HL-60 (cell line): ENCODE data around the gene EHBP1L1.
"Not testable (repeated sequence)": the region's sequence is repeated elsewhere in the genome, so short reads cannot be mapped to it uniquely, and the experiment has no call there.

Experiments
- DNase-seq, 2 experiments: peaks; one replicate each; pipeline ENCODE4 v3.0.0-alpha.2; 2010 to 2020; ENCODE audit warnings: low read depth in 1 of 2, low spot score in 1 of 2
- H3K27ac ChIP-seq: fragments of 250-450 bp; sonication (Bioruptor Pico); replicated peaks from 2 replicates; pipeline ENCODE4 v1.5.1; 2020; ENCODE audit warnings: mild to moderate bottlenecking, moderate library complexity
- H3K27me3 ChIP-seq: fragments of 250-450 bp; sonication (Bioruptor Pico); 2 replicates; pipeline ENCODE4 v1.5.1; 2021; ENCODE audit warnings: mild to moderate bottlenecking, moderate library complexity; ENCODE audit not compliant: insufficient read depth, poor library complexity, severe bottlenecking
- H3K4me3 ChIP-seq: replicated peaks from 2 replicates; pipeline ENCODE4 v1.5.1; 2011; ENCODE audit warnings: mild to moderate bottlenecking, control low read depth, low read length; ENCODE audit not compliant: insufficient read depth
- CTCF ChIP-seq: IDR thresholded peaks from one replicate; pipeline ENCODE4 v1.5.1; 2011; ENCODE audit warnings: low read length, control low read depth, inconsistent platforms; ENCODE audit not compliant: insufficient read depth
- GABPA ChIP-seq: IDR thresholded peaks from 2 replicates; pipeline ENCODE4 v1.6.1; 2012; ENCODE audit warnings: low read depth
- POLR2AphosphoS5 ChIP-seq: IDR thresholded peaks from 2 replicates; pipeline ENCODE4 v1.6.1; 2012; ENCODE audit warnings: low read depth
- REST ChIP-seq: IDR thresholded peaks from 2 replicates; pipeline ENCODE4 v1.6.1; 2012; ENCODE audit warnings: low read depth; ENCODE audit not compliant: insufficient replicate concordance
- SPI1 ChIP-seq: IDR thresholded peaks from 2 replicates; pipeline ENCODE4 v1.6.1; 2012; ENCODE audit warnings: low read depth, mild to moderate bottlenecking, borderline replicate concordance

The EHBP1L1 gene

GRCh38 chr11:65562788-65563187, 13.1 kb upstream of the EHBP1L1 start:
- DNase-seq = no peak
- H3K4me3 ChIP-seq = no peak overlapping the region
- TF ChIP-seq CTCF (no peak), POLR2AphosphoS5 (no peak), SPI1 (no peak), GABPA (no peak), REST (no peak)
- no peak overlapping the region for H3K27ac ChIP-seq
- no peaks in the 10 kb centered on the region for H3K27me3 ChIP-seq

GRCh38 chr11:65563601-65564000, 12.3 kb upstream of the EHBP1L1 start:
- TF ChIP-seq CTCF (no peak), GABPA (no peak)
- Histone ChIP-seq H3K27me3 (no peaks in the 10 kb centered on the region), H3K27ac (no peak overlapping the region), H3K4me3 (no peak overlapping the region)
- no peak for DNase-seq

GRCh38 chr11:65564879-65565559, 10.8 kb upstream of the EHBP1L1 start:
- not testable (repeated sequence) for H3K27ac ChIP-seq, H3K27me3 ChIP-seq, H3K4me3 ChIP-seq, DNase-seq

GRCh38 chr11:65565624-65566453, 10.0 kb upstream of the EHBP1L1 start:
- TF ChIP-seq REST (no peak), POLR2AphosphoS5 (no peak), CTCF (no peak), GABPA (no peak), SPI1 (peak; percentile 64; the same call in 1 of the 2 replicates)
- Histone ChIP-seq H3K4me3 (no peak overlapping the region), H3K27me3 (no peaks in the 10 kb centered on the region), H3K27ac (no peak overlapping the region)
- DNase-seq = no peak
